C4-2B (cell line): Measurements from ENCODE around the gene ILKAP.

ENCODE experiments used
- H3K27ac ChIP-seq: fragments of 450-650 bp; 2 replicates; pipeline ENCODE4 v1.5.1; 2017
- CTCF ChIP-seq: fragments of 450-650 bp; conservative IDR thresholded peaks from 2 replicates; pipeline ENCODE4 v1.5.1; 2017; ENCODE audit warnings: mild to moderate bottlenecking
- ZFX ChIP-seq: fragments of 450-650 bp; IDR thresholded peaks from 2 replicates; pipeline ENCODE4 v1.6.1; 2017

The ILKAP gene

GRCh38 chr2:238187618-238188548, 15.6 kb downstream of the ILKAP start:
- H3K27ac ChIP-seq, result no peak overlapping the region
- TF ChIP-seq ZFX, result no peak
- no peak for TF ChIP-seq CTCF

GRCh38 chr2:238183821-238184220, 19.7 kb downstream of the ILKAP start:
- no peak overlapping the region for H3K27ac ChIP-seq

GRCh38 chr2:238182362-238182761, 21.1 kb downstream of the ILKAP start:
- TF ChIP-seq CTCF (no peak), ZFX (no peak)
- H3K27ac ChIP-seq, result no peak overlapping the region

More at GRCh38 chr2:238183821-238184220, 19.7 kb downstream of the ILKAP start:
- no peak for TF ChIP-seq CTCF
- no peak for TF ChIP-seq ZFX

- TF ChIP-seq ZFX (no peak), CTCF (no peak)
- no peak overlapping the region for H3K27ac ChIP-seq
These were observed 22.9 kb downstream of the ILKAP start for GRCh38 chr2:238180554-238180953.

- no peak for TF ChIP-seq CTCF
- TF ChIP-seq ZFX, result no peak
- no peak overlapping the region for H3K27ac ChIP-seq
These were observed 26.9 kb downstream of the ILKAP start for GRCh38 chr2:238176613-238177012.

GRCh38 chr2:238174701-238175100, 28.8 kb downstream of the ILKAP start:
- no peak overlapping the region for H3K27ac ChIP-seq
- TF ChIP-seq ZFX (no peak), CTCF (no peak)

GRCh38 chr2:238174291-238174690, 29.2 kb downstream of the ILKAP start:
- H3K27ac ChIP-seq, result no peak overlapping the region
- no peak for TF ChIP-seq CTCF
- no peak for TF ChIP-seq ZFX
